ENCODE measurements around the gene GRIK4. TPM values are rescaled to one million over a fixed set of nuclear protein-coding genes. Genes with fewer than 3 reads are reported as not detected.

GRIK4 gene
- total RNA-seq, 2 experiments from 2014 or later, result not detected

GRCh38 chr11:120881596-120881995 is 370.0 kb downstream of the GRIK4 start:
- Mint-ChIP-seq H3K27ac (no peak overlapping the region), H3K27me3 (peaks cover 52% of the 10 kb centered on the region)

GRCh38 chr11:120882175-120882574 is 370.6 kb downstream of the GRIK4 start:
- H3K27ac Mint-ChIP-seq, result no peak overlapping the region
- POLR2A ChIA-PET, result no interaction called here

More at GRCh38 chr11:120881596-120881995, 370.0 kb downstream of the GRIK4 start:
- no peaks in the 10 kb centered on the region for H3K4me1 ChIP-seq (ENCODE audit: insufficient read depth, low read length)
- H3K4me3 Mint-ChIP-seq, result no peak overlapping the region
- H3K9me3 Mint-ChIP-seq, result no peaks in the 10 kb centered on the region
- peaks cover 0 to 2% of the 10 kb centered on the region in 2 experiments for H3K9me3 ChIP-seq (ENCODE audit: control insufficient read depth in 1 of 2, insufficient read depth in 1 of 2, low read length in 2 of 2)
- no peaks in the 10 kb centered on the region for H3K4me1 Mint-ChIP-seq (ENCODE audit: low read depth)
- POLR2A ChIA-PET, result no interaction called here
- H3K36me3 ChIP-seq (ENCODE audit: insufficient read depth, low read length), result no peaks in the 10 kb centered on the region
- no peak for TF ChIP-seq CTCF (IDR thresholded peaks at IDR 0.05)
- peaks cover 3 to 4% of the 10 kb centered on the region in 2 experiments for H3K27me3 ChIP-seq (ENCODE audit: control insufficient read depth in 1 of 2, insufficient read depth in 2 of 2, low read length in 2 of 2)
- no peak for DNase-seq
- no peak for ATAC-seq (ENCODE audit: poor library complexity)
- no peaks in the 10 kb centered on the region for H3K36me3 Mint-ChIP-seq (ENCODE audit: low read depth)
- CTCF ChIA-PET, result no interaction called here
- intact Hi-C loops (cut with DNase I, micrococcal nuclease), result no loop called here
- no peak overlapping the region for H3K4me3 ChIP-seq (ENCODE audit: low read length)
- H3K27ac ChIP-seq (ENCODE audit: low read depth in 1 of 2, low read length in 2 of 2), result no peak overlapping the region

GRCh38 chr11:120883404-120884080 is 372.0 kb downstream of the GRIK4 start:
- intact Hi-C loops (cut with DNase I, micrococcal nuclease), result no loop called here
- Histone ChIP-seq H3K4me1 (ENCODE audit: insufficient read depth, low read length) (no peaks in the 10 kb centered on the region), H3K27ac (ENCODE audit: low read depth in 1 of 2, low read length in 2 of 2) (no peak overlapping the region), H3K9me3 (ENCODE audit: control insufficient read depth in 1 of 2, insufficient read depth in 1 of 2, low read length in 2 of 2) (no peaks in the 10 kb centered on the region), H3K4me3 (ENCODE audit: low read length) (no peak overlapping the region), H3K27me3 (ENCODE audit: control insufficient read depth in 1 of 2, insufficient read depth in 2 of 2, low read length in 2 of 2) (peaks cover 4 to 5% of the 10 kb centered on the region in 2 experiments), H3K36me3 (ENCODE audit: insufficient read depth, low read length) (no peaks in the 10 kb centered on the region)
- no peak for DNase-seq
- Mint-ChIP-seq H3K27ac (no peak overlapping the region), H3K9me3 (no peaks in the 10 kb centered on the region), H3K36me3 (ENCODE audit: low read depth) (no peaks in the 10 kb centered on the region), H3K4me3 (no peak overlapping the region), H3K27me3 (peaks cover 59% of the 10 kb centered on the region), H3K4me1 (ENCODE audit: low read depth) (no peaks in the 10 kb centered on the region)
- ChIA-PET POLR2A (no interaction called here), CTCF (no interaction called here)
- ATAC-seq (ENCODE audit: poor library complexity), result no peak
- no peak for TF ChIP-seq CTCF (IDR thresholded peaks at IDR 0.05)

More at GRCh38 chr11:120882175-120882574, 370.6 kb downstream of the GRIK4 start:
- Mint-ChIP-seq H3K4me1 (ENCODE audit: low read depth) (no peaks in the 10 kb centered on the region), H3K27me3 (peaks cover 52% of the 10 kb centered on the region), H3K36me3 (ENCODE audit: low read depth) (no peaks in the 10 kb centered on the region), H3K4me3 (no peak overlapping the region), H3K9me3 (no peaks in the 10 kb centered on the region)
- Histone ChIP-seq H3K9me3 (ENCODE audit: control insufficient read depth in 1 of 2, insufficient read depth in 1 of 2, low read length in 2 of 2) (no peaks in the 10 kb centered on the region), H3K36me3 (ENCODE audit: insufficient read depth, low read length) (no peaks in the 10 kb centered on the region), H3K4me3 (ENCODE audit: low read length) (no peak overlapping the region), H3K27me3 (ENCODE audit: control insufficient read depth in 1 of 2, insufficient read depth in 2 of 2, low read length in 2 of 2) (peaks cover 4 to 5% of the 10 kb centered on the region in 2 experiments), H3K27ac (ENCODE audit: low read depth in 1 of 2, low read length in 2 of 2) (no peak overlapping the region), H3K4me1 (ENCODE audit: insufficient read depth, low read length) (no peaks in the 10 kb centered on the region)
- no peak for ATAC-seq (ENCODE audit: poor library complexity)
- intact Hi-C loops (cut with DNase I, micrococcal nuclease), result no loop called here
- DNase-seq, result no peak
- no peak for TF ChIP-seq CTCF (IDR thresholded peaks at IDR 0.05)
- CTCF ChIA-PET, result no interaction called here

All from CD4-positive, alpha-beta T cell (primary cell).